Endometrium (tissue), 2 donors: ENCODE results near the gene AGPAT1.
"Not testable (repeated sequence)": the region's sequence is repeated elsewhere in the genome, so short reads cannot be mapped to it uniquely, and the experiment has no call there.

Source experiments
- FAIRE-seq: peaks from 2 replicates; lab custom pipeline; 2012; peaks lifted over from hg19 to GRCh38; lab: Jason Lieb, UNC
- donor health status: control.
- donor health status: control.

Gene AGPAT1

GRCh38 chr6:32198866-32199265, 23.0 kb upstream of the AGPAT1 start:
- no peak for FAIRE-seq

GRCh38 chr6:32198345-32198696, 22.4 kb upstream of the AGPAT1 start:
- no peak for FAIRE-seq

- no peak for FAIRE-seq
Observed at GRCh38 chr6:32196682-32197616, 21.1 kb upstream of the AGPAT1 start.

DNA sequence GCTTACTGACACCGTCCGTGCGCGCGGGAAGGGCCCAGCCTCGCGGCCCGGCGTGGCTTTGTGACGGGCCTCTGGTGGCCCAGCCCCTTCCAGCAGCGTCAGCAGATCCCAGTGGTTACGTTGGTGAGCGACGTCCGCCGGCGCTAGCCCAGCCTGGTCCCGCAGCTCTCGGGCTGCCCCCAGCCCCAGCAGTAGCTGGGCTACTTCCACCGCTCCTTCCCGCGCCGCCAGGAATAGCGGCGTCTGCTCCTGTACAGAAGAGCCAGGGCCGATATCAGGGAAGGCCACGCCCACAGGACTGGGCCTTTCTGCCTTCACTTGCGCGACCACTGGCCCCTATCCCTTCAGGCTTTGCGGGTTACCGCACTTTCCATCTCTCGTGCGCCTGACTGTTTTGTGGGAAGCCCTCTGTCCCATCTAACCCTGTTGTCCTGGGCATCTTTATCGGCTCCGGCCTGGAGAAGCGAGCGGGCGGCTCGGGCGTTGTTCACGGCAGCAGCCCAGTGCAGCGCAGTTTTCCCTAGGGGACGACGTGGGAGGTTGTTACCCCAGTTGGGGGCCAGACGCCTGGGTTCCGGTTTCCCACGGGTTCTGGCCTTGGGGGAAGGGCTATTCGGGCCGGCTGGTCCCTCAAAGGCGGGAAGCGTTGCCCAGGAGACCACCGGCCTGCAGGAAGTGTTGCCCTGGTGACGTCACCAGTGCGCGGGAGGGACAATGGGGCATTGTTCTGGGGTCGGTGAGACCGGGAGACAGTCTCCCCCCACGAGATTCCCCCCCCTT, 20.2 kb upstream of the AGPAT1 start:
- no peak for FAIRE-seq

- FAIRE-seq = peak; percentile 93
Observed at GRCh38 chr6:32195652-32195901, 19.7 kb upstream of the AGPAT1 start.

- FAIRE-seq = no peak
Observed at GRCh38 chr6:32194825-32195651, 19.2 kb upstream of the AGPAT1 start.

DNA sequence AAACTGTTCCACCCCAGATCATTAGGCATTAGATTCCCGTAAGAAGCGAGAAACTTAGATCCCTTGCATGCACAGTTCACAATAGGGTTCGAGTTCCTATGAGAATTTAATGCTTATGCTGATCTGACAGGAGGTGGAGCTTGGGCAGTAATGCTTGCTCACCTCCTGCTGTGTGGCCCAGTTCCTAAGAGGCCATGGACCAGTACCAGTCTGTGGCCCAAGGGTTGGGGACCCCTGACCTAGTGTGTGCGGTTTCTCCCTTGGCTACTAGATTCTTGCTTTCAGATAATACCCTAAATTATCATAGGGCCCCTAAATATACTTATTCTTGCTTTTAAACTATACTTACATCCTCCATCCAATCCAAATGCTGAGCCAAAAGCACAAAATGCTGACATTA, 18.5 kb upstream of the AGPAT1 start:
- FAIRE-seq = no peak

DNA sequence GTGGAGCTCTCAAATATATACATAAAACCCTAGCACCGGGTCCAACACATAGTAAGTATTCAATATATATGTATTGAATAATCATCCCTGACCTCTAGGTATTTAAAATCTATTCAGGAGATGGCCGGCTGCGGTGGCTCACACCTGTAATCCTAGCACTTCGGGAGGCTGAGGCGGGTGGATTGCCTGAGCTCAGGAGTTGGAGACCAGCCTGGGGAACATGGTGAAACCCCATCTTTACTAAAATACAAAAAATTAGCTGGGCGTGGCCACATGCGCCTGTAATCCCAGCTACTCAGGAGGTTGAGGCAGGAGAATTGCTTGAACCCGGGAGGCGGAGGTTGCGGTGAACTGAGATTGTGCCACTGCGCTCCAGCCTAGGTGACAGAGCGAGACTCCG, 17.2 kb upstream of the AGPAT1 start:
- FAIRE-seq = not testable (repeated sequence)

DNA sequence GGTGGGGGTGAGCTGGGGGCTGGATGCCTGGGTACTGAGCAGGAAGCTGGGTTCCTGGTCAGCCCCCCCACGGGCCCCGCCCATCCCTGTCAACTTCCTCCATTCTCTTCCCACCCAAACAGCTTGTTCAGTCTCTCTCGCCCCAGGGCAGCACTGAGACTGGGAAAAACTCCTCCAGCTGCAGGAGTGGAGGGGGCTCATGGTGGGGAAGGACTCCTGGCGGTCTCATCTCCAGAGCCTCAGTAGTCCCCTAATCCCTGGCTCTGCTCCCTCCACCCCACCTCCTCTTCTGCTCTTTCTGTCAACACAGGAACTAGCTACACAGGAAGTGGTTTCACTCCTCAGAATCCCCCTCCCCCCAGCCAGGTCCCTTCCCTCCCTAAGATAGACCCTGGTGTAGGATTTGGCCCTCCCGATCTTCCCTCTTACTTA, 16.7 kb upstream of the AGPAT1 start, which contains the start of gene GPSM3:
Gene GPSM3, minus strand, starts transcription at position 36 of the 432 bp plus-strand sequence. CDS start 130 bp downstream, outside the sequence.
- FAIRE-seq = no peak

DNA sequence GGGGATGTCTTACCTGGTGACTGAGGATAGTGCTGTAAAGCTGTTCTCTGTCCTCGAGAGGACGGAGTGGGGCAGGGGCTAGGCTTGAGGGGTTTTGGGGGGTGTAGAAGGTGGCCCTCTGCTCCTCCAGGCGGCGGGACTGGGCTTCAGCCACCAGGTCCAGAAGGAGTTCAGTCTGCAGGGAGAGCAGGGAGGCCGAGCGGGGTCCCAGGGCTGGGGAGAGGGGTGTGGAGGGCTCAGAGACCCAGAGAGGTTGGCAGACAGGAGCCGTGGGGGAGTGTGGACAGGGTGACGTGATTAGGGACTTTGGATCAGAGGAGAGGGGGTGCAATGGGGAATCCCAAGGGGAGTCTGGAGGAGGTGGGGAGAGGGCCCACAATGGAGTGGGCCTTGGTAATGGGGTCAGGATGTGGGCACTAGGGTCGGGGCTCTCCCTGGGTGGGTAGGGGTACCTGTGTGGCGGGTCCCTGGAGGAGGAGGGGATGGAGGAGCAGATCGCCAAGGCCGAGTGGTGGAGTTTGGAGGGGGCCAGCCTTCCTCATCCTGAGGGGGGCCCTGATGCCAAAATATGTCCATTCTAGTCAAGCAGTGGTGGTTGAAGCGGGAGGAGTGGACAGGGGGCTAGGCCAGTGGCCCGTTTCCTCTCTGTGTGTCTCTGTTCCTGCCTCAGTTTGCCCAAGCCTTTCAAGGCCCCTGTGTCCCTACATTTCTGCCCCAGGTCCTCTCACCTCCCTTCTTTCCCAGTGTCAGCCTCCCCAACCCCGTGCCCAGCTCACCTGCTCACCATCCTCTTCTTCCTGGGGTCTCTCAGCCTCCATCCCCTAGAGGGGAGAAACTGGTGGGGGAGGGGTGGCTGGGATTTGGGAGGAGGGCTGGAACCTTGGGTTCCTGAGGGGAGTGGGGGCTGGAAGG, 16.1 kb upstream of the AGPAT1 start:
- no peak for FAIRE-seq

GRCh38 chr6:32190911-32191677, 15.2 kb upstream of the AGPAT1 start:
- FAIRE-seq = no peak

GRCh38 chr6:32190054-32190851, 14.4 kb upstream of the AGPAT1 start, which contains the start of gene PBX2:
TSS of gene PBX2 (minus strand) at chr6:32190202. CDS start at chr6:32189915, 287 bp downstream.
- no peak for FAIRE-seq

- no peak for FAIRE-seq
Observed at GRCh38 chr6:32189742-32190053, 13.8 kb upstream of the AGPAT1 start.

DNA sequence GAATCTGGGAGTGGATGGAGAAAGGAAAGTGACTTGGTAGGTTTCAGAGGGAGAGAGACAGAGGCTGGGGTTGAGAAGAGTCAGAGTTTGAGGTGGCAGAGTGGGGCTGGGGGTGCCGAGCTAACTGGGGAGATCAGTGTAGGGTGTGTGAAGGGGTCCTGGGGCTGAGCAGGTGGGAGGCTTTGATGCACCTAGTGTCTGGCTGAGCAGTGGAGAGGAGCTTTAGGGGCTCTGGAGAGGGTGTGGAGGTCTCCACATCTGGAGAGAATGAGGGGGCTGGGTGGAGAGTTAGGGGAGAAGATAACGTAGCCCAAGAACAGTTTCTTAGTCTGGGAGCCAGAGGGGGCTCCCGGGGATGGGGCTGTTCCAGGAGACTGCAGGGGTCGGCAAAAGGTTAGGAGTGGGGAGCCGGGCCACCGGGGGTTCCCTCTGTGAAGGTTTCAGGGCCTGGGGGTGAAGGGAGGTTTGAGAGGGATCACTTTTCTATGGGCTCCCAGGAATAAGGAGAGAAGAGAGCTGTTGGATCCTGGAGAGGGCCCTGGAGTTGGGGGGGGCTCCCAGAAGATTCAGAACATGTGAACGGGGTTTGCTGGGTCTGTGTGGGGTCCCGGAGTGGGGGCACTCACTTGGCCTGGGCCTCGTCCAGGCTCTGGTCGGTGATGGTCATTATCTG, 13.3 kb upstream of the AGPAT1 start:
- FAIRE-seq = no peak

GRCh38 chr6:32188381-32189068, 12.6 kb upstream of the AGPAT1 start:
- no peak for FAIRE-seq

GRCh38 chr6:32187725-32188380, 12.0 kb upstream of the AGPAT1 start:
- not testable (repeated sequence) for FAIRE-seq

DNA sequence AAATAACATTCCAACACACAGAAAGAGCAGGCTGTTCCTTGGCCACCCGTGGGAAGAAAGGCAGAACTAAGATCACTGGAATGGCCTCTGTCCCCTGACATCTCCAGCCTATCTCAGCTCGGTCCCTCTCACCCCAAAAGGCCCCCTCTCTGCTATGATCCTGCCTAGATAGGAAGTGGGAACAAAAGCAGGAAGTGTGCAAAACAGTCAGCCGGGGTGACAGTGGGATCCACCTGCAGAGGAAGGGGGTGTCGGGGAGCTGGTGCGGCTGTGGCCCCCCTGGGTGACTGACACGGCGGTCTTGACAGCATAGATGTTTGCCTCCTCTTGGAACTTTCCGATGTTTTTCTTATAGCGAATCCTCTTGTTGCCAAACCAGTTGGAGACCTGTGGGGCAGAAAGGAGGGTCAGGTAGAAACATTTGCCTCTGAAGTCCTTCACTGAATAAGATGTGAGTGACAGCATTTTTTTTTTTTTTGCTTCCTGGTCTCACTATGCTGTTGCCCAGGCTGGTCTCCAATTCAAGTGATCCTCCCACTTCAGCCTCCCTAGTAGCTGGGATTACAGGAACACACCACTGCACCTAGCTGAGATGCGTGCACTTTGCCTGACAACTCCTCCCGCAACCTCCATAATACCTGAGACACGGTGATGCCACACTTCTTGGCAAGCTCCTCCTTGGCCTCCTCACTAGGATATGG, 11.3 kb upstream of the AGPAT1 start:
- FAIRE-seq = no peak
